Natural killer cell (primary cell): ENCODE data around the gene OVCA2. TPM values are rescaled to one million over a fixed set of nuclear protein-coding genes. Genes with fewer than 3 reads are reported as not detected.
A peak's percentile ranks its signal among the peaks of the same experiment; 100 is the strongest.

Source experiments
- ATAC-seq, 3 donors: fragments of 150-1000 bp in 2 of 3; fragments of 200-7000 bp in 1 of 3; cut with Tn5 transposase; 1 replicate in 1 of 3; 2 replicates in 2 of 3; pipeline ENCODE4 v1.10.0; 2021; ENCODE audit warnings: mild to moderate bottlenecking in 2 of 3, moderate library complexity in 2 of 3
- DNase-seq, 2 donors: peaks; one replicate each; pipeline versions ENCODE4 v3.0.0 to v3.0.0-alpha.2; 2013 to 2021; ENCODE audit warnings: mixed read lengths in 1 of 2
- H3K27ac ChIP-seq: one replicate; pipeline ENCODE4 v1.5.1; 2013; ENCODE audit warnings: mild to moderate bottlenecking, low read length
- H3K27me3 ChIP-seq: one replicate; pipeline ENCODE4 v1.6.1; 2013; ENCODE audit warnings: low read length; ENCODE audit not compliant: control insufficient read depth, insufficient read depth
- H3K36me3 ChIP-seq: one replicate; pipeline ENCODE4 v1.6.1; 2013; ENCODE audit warnings: low read length; ENCODE audit not compliant: control insufficient read depth, insufficient read depth
- H3K4me1 ChIP-seq: one replicate; pipeline ENCODE4 v1.6.1; 2013; ENCODE audit warnings: low read length; ENCODE audit not compliant: control insufficient read depth, insufficient read depth
- H3K4me3 ChIP-seq: one replicate; pipeline ENCODE4 v1.5.1; 2013; ENCODE audit warnings: low read length
- H3K9me3 ChIP-seq: one replicate; pipeline ENCODE4 v1.6.1; 2013; ENCODE audit warnings: low read length; ENCODE audit not compliant: control insufficient read depth, insufficient read depth
- H3K27ac Mint-ChIP-seq, 2 donors: one replicate each; pipeline ENCODE4 v1.8.0; 2022; ENCODE audit warnings: mild to moderate bottlenecking in 2 of 2, mixed read lengths in 2 of 2, moderate library complexity in 1 of 2
- H3K27me3 Mint-ChIP-seq, 2 donors: one replicate each; pipeline ENCODE4 v1.8.0; 2022; ENCODE audit warnings: low read depth in 2 of 2, mixed read lengths in 2 of 2
- H3K36me3 Mint-ChIP-seq: one replicate; pipeline ENCODE4 v1.8.0; 2022; ENCODE audit warnings: mixed read lengths
- H3K4me1 Mint-ChIP-seq, 2 donors: one replicate each; pipeline ENCODE4 v1.8.0; 2022; ENCODE audit warnings: mixed read lengths in 2 of 2
- H3K4me3 Mint-ChIP-seq: one replicate; pipeline ENCODE4 v1.8.0; 2022; ENCODE audit warnings: mild to moderate bottlenecking, moderate library complexity, mixed read lengths
- H3K9me3 Mint-ChIP-seq, 2 donors: one replicate each; pipeline ENCODE4 v1.8.0; 2022; ENCODE audit warnings: mixed read lengths in 2 of 2
- CTCF ChIP-seq: fragments of 200-600 bp; IDR thresholded peaks from one replicate; pipeline ENCODE4 v1.8.0; 2022; ENCODE audit warnings: antibody characterized with exemption
- WGBS: methylation state at CpG from one replicate; pipeline ENCODE4 v1.1.7; 2013; ENCODE audit warnings: missing lambda C conversion rate; ENCODE audit not compliant: insufficient coverage; 5-methylcytosine and 5-hydroxymethylcytosine counted together
- intact Hi-C: fragments of 100-400 bp; cut with micrococcal nuclease; formaldehyde crosslinking; loops from one replicate; pipeline ENCODE4 v1.14.2; 2022
- total RNA-seq, 4 donors: library from RNA; stranded (reverse); fragments of 120-200 nt in 1 of 4; gene quantifications; one replicate each; pipeline versions ENCODE4 v1.2.3 to v1.2.4, GENCODE V29; 2013 to 2022

OVCA2 gene
- total RNA-seq, 3 donors from 2014 or later (not counting 1 experiment from before 2014, with no cell fraction given): 27.9 to 33.8 (median 28.5) TPM

- H3K27me3 ChIP-seq: no peaks in the 10 kb centered on the region
- H3K9me3 ChIP-seq: no peaks in the 10 kb centered on the region
- no peak overlapping the region for H3K27ac Mint-ChIP-seq
- no peak overlapping the region for H3K27ac ChIP-seq
- H3K36me3 ChIP-seq: peaks cover 21% of the 10 kb centered on the region
- H3K27me3 Mint-ChIP-seq: no peaks in the 10 kb centered on the region
- peak in 2 of 3 donors; percentile 22 to 63 for ATAC-seq
- H3K4me3 Mint-ChIP-seq: no peak overlapping the region
- H3K4me1 Mint-ChIP-seq: peaks cover 7 to 11% of the 10 kb centered on the region in 2 donors
- peaks cover 36% of the 10 kb centered on the region for H3K4me1 ChIP-seq
- intact Hi-C loops: no loop called here
- H3K4me3 ChIP-seq: no peak overlapping the region
- 64% methylated on average over 13 of the region's 13 CpGs for WGBS
- no peak for TF ChIP-seq CTCF
- DNase-seq: peak in 1 of 2 donors; percentile 43
- no peaks in the 10 kb centered on the region for H3K9me3 Mint-ChIP-seq
- H3K36me3 Mint-ChIP-seq: no peaks in the 10 kb centered on the region
Measured at GRCh38 chr17:2070241-2071023, 28.6 kb downstream of the OVCA2 start.

DNA sequence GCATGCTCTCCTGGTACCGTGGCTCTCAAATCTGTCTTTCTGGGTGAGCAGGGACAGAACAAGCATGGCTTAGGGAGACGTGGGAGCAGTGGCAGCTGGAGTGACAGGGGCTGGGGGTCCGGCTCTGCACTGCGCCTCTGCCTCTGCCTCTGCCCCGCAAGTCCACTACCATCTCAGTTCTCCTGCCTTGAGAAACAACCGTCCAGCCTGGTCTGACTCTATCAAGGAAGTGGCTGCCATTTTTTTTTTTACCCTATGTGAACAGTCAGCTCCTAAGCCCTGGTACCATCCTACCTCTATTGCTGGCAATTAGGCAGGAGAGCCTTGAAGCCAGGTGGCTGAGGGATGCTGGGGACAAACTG, 29.2 kb downstream of the OVCA2 start:
- Histone ChIP-seq H3K4me3 (no peak overlapping the region), H3K4me1 (peaks cover 41% of the 10 kb centered on the region), H3K9me3 (no peaks in the 10 kb centered on the region), H3K27ac (no peak overlapping the region), H3K27me3 (no peaks in the 10 kb centered on the region), H3K36me3 (peaks cover 15% of the 10 kb centered on the region)
- WGBS: 89% methylated on average over 6 of the region's 6 CpGs
- no peaks in the 10 kb centered on the region for H3K36me3 Mint-ChIP-seq
- ATAC-seq (no peak), DNase-seq (no peak)
- intact Hi-C loops: no loop called here
- H3K4me3 Mint-ChIP-seq: no peak overlapping the region
- H3K9me3 Mint-ChIP-seq: no peaks in the 10 kb centered on the region
- H3K27ac Mint-ChIP-seq: no peak overlapping the region
- TF ChIP-seq CTCF: no peak
- H3K4me1 Mint-ChIP-seq: peaks cover 10 to 16% of the 10 kb centered on the region in 2 donors
- no peaks in the 10 kb centered on the region for H3K27me3 Mint-ChIP-seq

DNA sequence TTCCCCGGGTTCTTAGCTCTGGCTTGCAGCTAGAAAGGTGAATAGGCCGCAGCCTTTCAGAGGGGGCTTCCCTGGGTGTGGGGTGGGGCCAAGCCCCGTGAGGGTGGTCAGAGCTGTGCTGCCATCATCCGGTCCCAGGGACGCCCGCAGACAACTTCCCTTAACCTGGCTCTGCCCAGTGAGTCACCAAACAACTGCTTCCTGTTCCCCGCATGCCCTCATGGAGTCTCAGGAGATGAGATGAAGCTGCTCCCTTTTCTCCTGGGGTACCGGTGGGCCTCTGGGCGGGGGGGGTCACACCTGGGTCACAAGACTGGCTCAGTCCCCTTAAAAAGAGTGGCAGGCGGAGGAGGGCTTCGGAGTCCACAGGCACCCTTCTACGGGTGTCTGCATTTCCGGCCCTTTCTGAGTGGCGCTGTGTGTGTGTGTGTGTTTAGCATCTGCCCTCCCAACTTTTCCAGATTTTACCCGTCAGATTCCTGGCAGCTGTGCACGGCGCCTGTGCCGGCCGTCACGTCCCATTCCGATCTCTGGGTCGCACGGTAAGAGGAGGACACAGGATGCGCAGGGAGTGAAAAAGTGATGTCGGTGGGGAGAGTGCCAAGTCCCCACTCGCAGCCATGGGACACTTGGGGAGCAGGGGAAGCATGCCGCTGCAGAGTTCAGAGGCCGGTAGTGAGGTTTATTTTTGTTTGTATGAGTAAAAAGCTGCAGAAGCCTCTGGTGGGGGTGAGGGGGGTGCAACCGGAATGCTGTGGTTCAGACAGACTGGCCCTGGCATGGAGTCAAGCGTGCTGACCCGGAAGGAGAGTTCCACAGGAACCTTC, 29.8 kb downstream of the OVCA2 start:
- WGBS: 91% methylated on average over 31 of the region's 31 CpGs
- Histone ChIP-seq H3K9me3 (no peaks in the 10 kb centered on the region), H3K27me3 (no peaks in the 10 kb centered on the region), H3K4me3 (no peak overlapping the region), H3K36me3 (peaks cover 11% of the 10 kb centered on the region), H3K4me1 (peaks cover 47% of the 10 kb centered on the region), H3K27ac (no peak overlapping the region)
- ATAC-seq (no peak), DNase-seq (no peak)
- Mint-ChIP-seq H3K27ac (no peak overlapping the region), H3K27me3 (no peaks in the 10 kb centered on the region), H3K36me3 (no peaks in the 10 kb centered on the region), H3K4me3 (no peak overlapping the region), H3K4me1 (peaks cover 15 to 21% of the 10 kb centered on the region in 2 donors), H3K9me3 (no peaks in the 10 kb centered on the region)
- intact Hi-C loops: no loop called here
- TF ChIP-seq CTCF: no peak
